ENCODE data around the gene MRRF.
A peak's percentile ranks its signal among the peaks of the same experiment; 100 is the strongest.

DNA sequence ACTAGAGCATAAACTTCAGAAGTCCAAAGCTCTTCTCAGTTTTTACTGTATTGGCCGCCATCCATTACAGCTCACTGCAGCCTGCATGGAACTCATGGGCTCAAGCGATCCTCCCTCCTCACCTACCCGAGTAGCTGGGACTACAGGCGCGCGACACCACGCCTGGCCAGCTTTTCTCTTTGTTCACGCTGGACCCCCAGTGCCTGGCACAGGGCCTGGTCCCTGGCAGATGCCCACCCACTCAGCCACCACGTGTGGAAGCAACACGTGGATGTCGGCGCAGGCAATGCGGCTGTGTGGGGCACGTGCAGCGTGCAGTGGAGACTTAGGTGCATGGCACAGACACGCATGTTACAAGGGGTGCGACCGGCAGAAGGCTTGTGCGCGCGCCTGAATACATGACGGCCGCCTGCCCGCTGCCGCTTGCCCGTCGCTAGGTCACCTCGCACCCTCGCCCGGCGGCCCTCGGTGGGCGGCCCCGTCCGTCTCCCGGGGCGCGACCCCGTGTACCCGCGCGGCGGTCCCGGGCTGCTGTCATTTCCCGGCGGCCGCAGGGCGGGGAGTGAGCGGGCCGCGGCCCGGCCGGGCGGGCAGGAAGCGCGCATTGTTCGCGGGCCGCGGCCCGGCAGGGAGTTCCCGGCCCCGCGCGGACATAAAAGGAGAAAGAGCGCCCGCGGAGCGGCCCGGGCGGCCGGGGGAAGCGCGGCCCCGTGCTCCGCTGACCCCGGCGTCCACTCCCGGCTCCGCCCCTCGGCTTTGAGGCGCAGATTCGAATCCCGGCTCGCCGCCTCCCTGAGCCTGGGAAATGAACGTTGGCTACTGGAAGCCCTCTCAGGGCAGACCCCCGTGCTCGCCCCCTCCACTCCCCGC is 82.0 kb downstream of the MRRF start:
- TF ChIP-seq, protein P1, sequence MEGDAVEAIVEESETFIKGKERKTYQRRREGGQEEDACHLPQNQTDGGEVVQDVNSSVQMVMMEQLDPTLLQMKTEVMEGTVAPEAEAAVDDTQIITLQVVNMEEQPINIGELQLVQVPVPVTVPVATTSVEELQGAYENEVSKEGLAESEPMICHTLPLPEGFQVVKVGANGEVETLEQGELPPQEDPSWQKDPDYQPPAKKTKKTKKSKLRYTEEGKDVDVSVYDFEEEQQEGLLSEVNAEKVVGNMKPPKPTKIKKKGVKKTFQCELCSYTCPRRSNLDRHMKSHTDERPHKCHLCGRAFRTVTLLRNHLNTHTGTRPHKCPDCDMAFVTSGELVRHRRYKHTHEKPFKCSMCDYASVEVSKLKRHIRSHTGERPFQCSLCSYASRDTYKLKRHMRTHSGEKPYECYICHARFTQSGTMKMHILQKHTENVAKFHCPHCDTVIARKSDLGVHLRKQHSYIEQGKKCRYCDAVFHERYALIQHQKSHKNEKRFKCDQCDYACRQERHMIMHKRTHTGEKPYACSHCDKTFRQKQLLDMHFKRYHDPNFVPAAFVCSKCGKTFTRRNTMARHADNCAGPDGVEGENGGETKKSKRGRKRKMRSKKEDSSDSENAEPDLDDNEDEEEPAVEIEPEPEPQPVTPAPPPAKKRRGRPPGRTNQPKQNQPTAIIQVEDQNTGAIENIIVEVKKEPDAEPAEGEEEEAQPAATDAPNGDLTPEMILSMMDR (IDR thresholded peaks at IDR 0.05) = no peak
- TF ChIP-seq TEAD4 (CRISPR knock-in tag; IDR thresholded peaks at IDR 0.05) (no peak), FOXP1 (CRISPR knock-in tag; IDR thresholded peaks at IDR 0.05; ENCODE audit: borderline replicate concordance) (peak; percentile 75; the same call in 1 of the 2 replicates), NFE2L1 (CRISPR knock-in tag; IDR thresholded peaks at IDR 0.05) (no peak), NR3C1 (CRISPR knock-in tag; conservative IDR thresholded peaks at IDR 0.05; ENCODE audit: low read depth) (no peak), ETV6 (CRISPR knock-in tag; IDR thresholded peaks at IDR 0.05) (peak; percentile 67; the same call in 1 of the 2 replicates), JUN (CRISPR knock-in tag; IDR thresholded peaks at IDR 0.05) (no peak), HMGA2 (CRISPR knock-in tag; IDR thresholded peaks at IDR 0.05) (no peak)
- TF ChIP-seq, protein P2, sequence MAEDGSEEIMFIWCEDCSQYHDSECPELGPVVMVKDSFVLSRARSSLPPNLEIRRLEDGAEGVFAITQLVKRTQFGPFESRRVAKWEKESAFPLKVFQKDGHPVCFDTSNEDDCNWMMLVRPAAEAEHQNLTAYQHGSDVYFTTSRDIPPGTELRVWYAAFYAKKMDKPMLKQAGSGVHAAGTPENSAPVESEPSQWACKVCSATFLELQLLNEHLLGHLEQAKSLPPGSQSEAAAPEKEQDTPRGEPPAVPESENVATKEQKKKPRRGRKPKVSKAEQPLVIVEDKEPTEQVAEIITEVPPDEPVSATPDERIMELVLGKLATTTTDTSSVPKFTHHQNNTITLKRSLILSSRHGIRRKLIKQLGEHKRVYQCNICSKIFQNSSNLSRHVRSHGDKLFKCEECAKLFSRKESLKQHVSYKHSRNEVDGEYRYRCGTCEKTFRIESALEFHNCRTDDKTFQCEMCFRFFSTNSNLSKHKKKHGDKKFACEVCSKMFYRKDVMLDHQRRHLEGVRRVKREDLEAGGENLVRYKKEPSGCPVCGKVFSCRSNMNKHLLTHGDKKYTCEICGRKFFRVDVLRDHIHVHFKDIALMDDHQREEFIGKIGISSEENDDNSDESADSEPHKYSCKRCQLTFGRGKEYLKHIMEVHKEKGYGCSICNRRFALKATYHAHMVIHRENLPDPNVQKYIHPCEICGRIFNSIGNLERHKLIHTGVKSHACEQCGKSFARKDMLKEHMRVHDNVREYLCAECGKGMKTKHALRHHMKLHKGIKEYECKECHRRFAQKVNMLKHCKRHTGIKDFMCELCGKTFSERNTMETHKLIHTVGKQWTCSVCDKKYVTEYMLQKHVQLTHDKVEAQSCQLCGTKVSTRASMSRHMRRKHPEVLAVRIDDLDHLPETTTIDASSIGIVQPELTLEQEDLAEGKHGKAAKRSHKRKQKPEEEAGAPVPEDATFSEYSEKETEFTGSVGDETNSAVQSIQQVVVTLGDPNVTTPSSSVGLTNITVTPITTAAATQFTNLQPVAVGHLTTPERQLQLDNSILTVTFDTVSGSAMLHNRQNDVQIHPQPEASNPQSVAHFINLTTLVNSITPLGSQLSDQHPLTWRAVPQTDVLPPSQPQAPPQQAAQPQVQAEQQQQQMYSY (CRISPR knock-in tag; IDR thresholded peaks at IDR 0.05) = peak; percentile 43; the same call in 1 of the 2 replicates
- TF ChIP-seq, protein P3, sequence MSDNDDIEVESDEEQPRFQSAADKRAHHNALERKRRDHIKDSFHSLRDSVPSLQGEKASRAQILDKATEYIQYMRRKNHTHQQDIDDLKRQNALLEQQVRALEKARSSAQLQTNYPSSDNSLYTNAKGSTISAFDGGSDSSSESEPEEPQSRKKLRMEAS (CRISPR knock-in tag; IDR thresholded peaks at IDR 0.05) = peak; percentile 92
